ENCODE data around the gene FBXO17. TPM values are rescaled to one million over a fixed set of nuclear protein-coding genes. Genes with fewer than 3 reads are reported as not detected.

Gene FBXO17
- total and polyA plus RNA-seq, 2 of the 13 experiments (the other 11 are each of a cell fraction or from before 2014, with no cell fraction given), result 22.1 to 58.7 TPM

- BruUV-seq (replicated peaks), result no TSS peak
- POLR2A ChIA-PET, result interaction anchor here (0.6 kb wide), 1 partner anchor 102 kb away, joined by 4 read pairs; no protein-coding TSS in a partner anchor
- no peak for ATAC-seq
- CTCF ChIA-PET (ENCODE audit: low intra/inter-chr PET ratio, low total read pairs), result no interaction called here
- peaks cover 7% of the 10 kb centered on the region for H3K79me2 ChIP-seq (ENCODE audit: insufficient read depth, low read length)
- no peaks in the 10 kb centered on the region for H3K36me3 ChIP-seq (replicated peaks in 1 of 2; ENCODE audit: control insufficient read depth in 1 of 2, insufficient read depth in 2 of 2, low read length in 2 of 2)
- no peaks in the 10 kb centered on the region for H3K27me3 ChIP-seq (ENCODE audit: control insufficient read depth in 1 of 2, insufficient read depth in 2 of 2, low read length in 2 of 2)
- H3K4me3 ChIP-seq (replicated peaks in 1 of 3; ENCODE audit: insufficient read depth in 1 of 3, low read depth in 2 of 3, low read length in 3 of 3), result no peak overlapping the region
- H2AFZ ChIP-seq (ENCODE audit: low read length), result no peak overlapping the region
- intact Hi-C loops (cut with micrococcal nuclease; ENCODE audit: unreplicated experiment), result loop anchor here (5.0 kb wide), 1 partner anchor 72 kb away; no protein-coding TSS in a partner anchor
- H3K4me2 ChIP-seq (ENCODE audit: low read depth, low read length), result no peak overlapping the region
- no peak overlapping the region for H3K9ac ChIP-seq (ENCODE audit: insufficient read depth, low read depth, low read length)
- no peaks in the 10 kb centered on the region for H3K9me3 ChIP-seq (ENCODE audit: low read length)
- DNase-seq (ENCODE audit: low spot score), result no peak
- H3K27ac ChIP-seq (ENCODE audit: extremely low read length, insufficient read depth, low read length), result no peak overlapping the region
- WGBS (ENCODE audit: low lambda C conversion rate), result 70% methylated on average over 4 of the region's 5 CpGs
- peaks cover 44% of the 10 kb centered on the region for H3K4me1 ChIP-seq (ENCODE audit: insufficient read depth, low read length)
- no peak for FAIRE-seq
- in situ Hi-C loops (cut with HindIII; ENCODE audit: extremely low pct_ligation_motif_present, low pct_unique_long_range_greater_than_20kb), result loop anchor here (5.0 kb wide), 1 partner anchor 57 kb away; no protein-coding TSS in a partner anchor
- no peaks in the 10 kb centered on the region for H4K20me1 ChIP-seq (ENCODE audit: insufficient read depth, low read length)
- TF ChIP-seq KLF9 (CRISPR knock-in tag; IDR thresholded peaks at IDR 0.05; ENCODE audit: low read depth), result no peak
- no peak for TF ChIP-seq ZBTB42 (CRISPR knock-in tag; IDR thresholded peaks at IDR 0.05)
- no peak for TF ChIP-seq SKIL (CRISPR knock-in tag; IDR thresholded peaks at IDR 0.05; ENCODE audit: borderline replicate concordance)
- TF ChIP-seq CEBPZ (IDR thresholded peaks at IDR 0.05; ENCODE audit: low read length), result no peak
- no peak for TF ChIP-seq FUBP1 (CRISPR knock-in tag; IDR thresholded peaks at IDR 0.05; ENCODE audit: borderline replicate concordance)
- no peak for TF ChIP-seq TP53 (CRISPR knock-in tag; conservative IDR thresholded peaks at IDR 0.05)
- no peak for TF ChIP-seq CHD4 (IDR thresholded peaks at IDR 0.05; ENCODE audit: borderline replicate concordance, low read length)
- no peak for TF ChIP-seq NR2F1 (CRISPR knock-in tag; IDR thresholded peaks at IDR 0.05)
- TF ChIP-seq HNF1A (IDR thresholded peaks at IDR 0.05; ENCODE audit: low read depth), result no peak
- no peak for TF ChIP-seq HNF1A (CRISPR knock-in tag; IDR thresholded peaks at IDR 0.05; ENCODE audit: borderline replicate concordance)
- no peak for TF ChIP-seq CCDC6 (CRISPR knock-in tag; IDR thresholded peaks at IDR 0.05)
Observed at GRCh38 chr19:38979812-38980211, 4.3 kb upstream of the FBXO17 start.
